Neural crest cell (in vitro differentiated cells): ENCODE measurements around the gene TOGARAM1. TPM values are rescaled to one million over a fixed set of nuclear protein-coding genes. Genes with fewer than 3 reads are reported as not detected.

Source experiments
- DNase-seq: peaks from one replicate; pipeline ENCODE4 v3.0.0; 2021; ENCODE audit warnings: low read depth, mixed read lengths, low spot score
- H3K27ac Mint-ChIP-seq: one replicate; pipeline ENCODE4 v1.8.0; 2021; ENCODE audit warnings: mild to moderate bottlenecking, mixed read lengths; ENCODE audit not compliant: unreplicated experiment
- H3K27me3 Mint-ChIP-seq: 2 replicates; pipeline ENCODE4 v1.8.0; 2021; ENCODE audit warnings: low read depth, mild to moderate bottlenecking, mixed read lengths
- H3K36me3 Mint-ChIP-seq: 2 replicates; pipeline ENCODE4 v1.8.0; 2021; ENCODE audit warnings: low read depth, mild to moderate bottlenecking, mixed read lengths
- H3K4me1 Mint-ChIP-seq: 2 replicates; pipeline ENCODE4 v1.8.0; 2021; ENCODE audit warnings: mixed read lengths
- H3K4me3 Mint-ChIP-seq: one replicate; pipeline ENCODE4 v1.8.0; 2021; ENCODE audit warnings: mild to moderate bottlenecking, mixed read lengths
- H3K9me3 Mint-ChIP-seq: 2 replicates; pipeline ENCODE4 v1.8.0; 2021; ENCODE audit warnings: mixed read lengths
- total RNA-seq: library from RNA; stranded (reverse); gene quantifications from 2 replicates; pipeline ENCODE4 v1.2.1, GENCODE V29; 2021
- TF ChIP-seq, protein P1 (sequence below): fragments of 200-600 bp; sonication (generic); conservative IDR thresholded peaks from 2 replicates; pipeline ENCODE4 v1.5.0; 2021; ENCODE audit warnings: antibody characterized with exemption, mild to moderate bottlenecking

The TOGARAM1 gene
- total RNA-seq, 1 donor from 2014 or later = 15.7 TPM

DNA sequence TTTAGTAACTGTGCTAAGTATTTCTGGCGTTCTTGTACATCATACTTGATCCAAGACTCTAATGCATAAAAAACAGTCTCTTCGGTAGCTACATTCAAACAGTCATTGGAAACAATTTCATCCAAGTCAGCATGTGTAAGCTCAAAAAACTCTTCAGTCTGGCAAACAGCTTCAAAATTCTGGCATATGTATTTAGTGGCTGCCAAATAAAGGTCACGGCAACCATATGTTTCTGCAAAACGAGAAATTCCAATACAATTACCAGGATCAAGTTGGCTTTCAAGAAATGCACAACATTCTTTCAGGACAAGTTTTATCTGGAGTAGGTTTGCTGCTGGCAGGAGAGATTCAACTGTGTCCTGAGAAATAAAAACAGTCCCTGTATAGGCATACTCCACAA, 16.7 kb upstream of the TOGARAM1 start:
- peaks cover 8% of the 10 kb centered on the region for H3K9me3 Mint-ChIP-seq
- H3K4me3 Mint-ChIP-seq = no peak overlapping the region
- TF ChIP-seq, protein P1, sequence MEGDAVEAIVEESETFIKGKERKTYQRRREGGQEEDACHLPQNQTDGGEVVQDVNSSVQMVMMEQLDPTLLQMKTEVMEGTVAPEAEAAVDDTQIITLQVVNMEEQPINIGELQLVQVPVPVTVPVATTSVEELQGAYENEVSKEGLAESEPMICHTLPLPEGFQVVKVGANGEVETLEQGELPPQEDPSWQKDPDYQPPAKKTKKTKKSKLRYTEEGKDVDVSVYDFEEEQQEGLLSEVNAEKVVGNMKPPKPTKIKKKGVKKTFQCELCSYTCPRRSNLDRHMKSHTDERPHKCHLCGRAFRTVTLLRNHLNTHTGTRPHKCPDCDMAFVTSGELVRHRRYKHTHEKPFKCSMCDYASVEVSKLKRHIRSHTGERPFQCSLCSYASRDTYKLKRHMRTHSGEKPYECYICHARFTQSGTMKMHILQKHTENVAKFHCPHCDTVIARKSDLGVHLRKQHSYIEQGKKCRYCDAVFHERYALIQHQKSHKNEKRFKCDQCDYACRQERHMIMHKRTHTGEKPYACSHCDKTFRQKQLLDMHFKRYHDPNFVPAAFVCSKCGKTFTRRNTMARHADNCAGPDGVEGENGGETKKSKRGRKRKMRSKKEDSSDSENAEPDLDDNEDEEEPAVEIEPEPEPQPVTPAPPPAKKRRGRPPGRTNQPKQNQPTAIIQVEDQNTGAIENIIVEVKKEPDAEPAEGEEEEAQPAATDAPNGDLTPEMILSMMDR = no peak
- no peaks in the 10 kb centered on the region for H3K27me3 Mint-ChIP-seq
- DNase-seq = no peak
- H3K4me1 Mint-ChIP-seq = peaks cover 14% of the 10 kb centered on the region
- no peak overlapping the region for H3K27ac Mint-ChIP-seq
- H3K36me3 Mint-ChIP-seq = peaks cover 33% of the 10 kb centered on the region

DNA sequence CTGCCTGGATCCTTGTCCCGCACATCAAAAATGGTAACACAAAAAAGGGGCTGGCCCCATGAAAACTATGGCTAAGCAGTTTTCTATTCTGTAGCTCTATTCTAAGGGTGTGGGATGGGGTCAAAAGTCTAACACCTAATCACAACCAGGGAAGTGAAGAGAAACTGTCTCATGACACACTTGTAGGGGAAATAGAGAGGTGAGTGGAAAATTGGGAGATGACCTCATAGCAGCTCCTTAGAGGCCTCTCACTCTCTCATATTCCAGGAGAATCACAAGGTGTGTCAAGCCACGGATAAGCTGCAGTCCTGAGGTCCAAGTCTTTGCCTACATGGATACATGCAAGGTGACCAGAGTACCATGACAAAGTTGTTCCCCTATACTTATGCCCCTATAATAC, 10.9 kb upstream of the TOGARAM1 start:
- DNase-seq = no peak
- TF ChIP-seq, protein P1 = no peak
- Mint-ChIP-seq H3K27me3 (no peaks in the 10 kb centered on the region), H3K4me3 (no peak overlapping the region), H3K9me3 (no peaks in the 10 kb centered on the region), H3K36me3 (peaks cover 3% of the 10 kb centered on the region), H3K27ac (no peak overlapping the region), H3K4me1 (no peaks in the 10 kb centered on the region)

DNA sequence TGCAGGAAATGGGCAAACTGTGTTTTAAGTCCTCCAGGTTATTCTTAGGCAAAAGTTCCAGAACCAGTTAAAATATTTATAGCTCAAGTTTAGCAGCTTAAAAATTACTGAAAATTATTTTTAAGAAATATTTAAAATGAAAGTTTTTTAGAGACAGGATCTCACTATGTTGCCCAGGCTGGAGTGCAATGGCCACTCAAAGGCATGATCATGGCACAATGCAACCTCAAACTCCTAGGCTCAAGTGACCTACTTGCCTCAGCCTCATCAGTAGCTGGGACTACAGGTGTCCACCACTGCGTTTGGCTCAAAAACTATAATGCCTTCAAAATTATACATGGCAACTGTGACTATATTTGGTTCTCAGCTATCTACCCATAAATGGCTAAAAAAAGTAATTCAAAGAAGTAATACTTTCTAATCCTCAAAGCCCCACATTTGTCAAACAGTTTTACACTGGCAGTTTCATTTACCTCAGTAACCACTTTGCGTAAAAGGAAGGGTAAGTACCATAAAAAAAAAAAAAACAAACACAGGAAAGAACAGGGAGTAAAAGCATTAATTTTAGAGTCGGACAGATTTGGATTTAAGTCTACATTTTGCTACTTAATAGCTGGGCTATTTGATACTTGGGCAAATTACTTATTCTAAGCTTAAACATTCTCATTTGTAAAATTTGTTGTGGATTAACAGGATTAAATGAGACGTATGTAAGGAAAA, 9.4 kb upstream of the TOGARAM1 start:
- Mint-ChIP-seq H3K36me3 (peaks cover 3% of the 10 kb centered on the region), H3K9me3 (no peaks in the 10 kb centered on the region), H3K27me3 (no peaks in the 10 kb centered on the region), H3K27ac (no peak overlapping the region), H3K4me1 (no peaks in the 10 kb centered on the region), H3K4me3 (no peak overlapping the region)
- TF ChIP-seq, protein P1 = no peak
- no peak for DNase-seq

DNA sequence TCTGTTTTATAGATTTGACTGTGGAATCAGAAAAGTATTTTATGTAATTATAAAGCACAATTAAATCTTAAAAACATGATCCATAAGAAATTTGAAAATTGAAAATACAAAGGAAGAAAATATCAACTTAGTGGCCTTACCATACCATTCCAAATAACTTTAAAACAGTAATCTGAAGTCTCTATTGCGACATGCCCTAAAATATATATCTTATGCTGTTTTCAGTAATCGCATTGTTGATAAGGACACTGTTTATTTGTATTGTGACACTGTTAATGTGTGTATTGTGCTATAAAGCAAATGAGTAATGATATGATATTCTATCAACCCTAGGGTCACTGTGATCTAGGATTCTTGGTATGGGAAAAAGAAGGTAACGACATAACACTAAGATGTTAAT, 7.2 kb upstream of the TOGARAM1 start:
- Mint-ChIP-seq H3K27ac (no peak overlapping the region), H3K36me3 (no peaks in the 10 kb centered on the region), H3K4me3 (no peak overlapping the region), H3K9me3 (no peaks in the 10 kb centered on the region), H3K4me1 (peaks cover 6% of the 10 kb centered on the region), H3K27me3 (no peaks in the 10 kb centered on the region)
- TF ChIP-seq, protein P1 = no peak
- no peak for DNase-seq

DNA sequence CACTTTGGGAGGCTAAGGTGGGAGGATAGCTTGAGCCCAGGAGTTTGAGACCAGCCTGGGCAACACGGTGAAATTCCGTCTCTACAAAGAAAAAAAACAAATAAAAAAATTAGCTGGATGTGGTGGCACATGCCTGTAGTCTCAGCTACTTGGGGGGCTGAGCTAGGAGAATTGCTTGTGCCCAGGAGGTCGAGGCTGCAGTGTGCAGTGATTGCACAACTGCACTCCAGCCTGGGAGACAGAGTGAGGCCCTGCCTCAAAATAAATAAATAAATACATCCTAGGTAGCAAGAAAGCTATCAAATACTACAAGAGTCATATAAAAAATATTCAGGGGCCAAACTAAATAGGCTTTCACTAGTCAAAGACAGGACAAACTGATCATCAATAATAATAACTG, 6.5 kb upstream of the TOGARAM1 start:
- no peaks in the 10 kb centered on the region for H3K9me3 Mint-ChIP-seq
- no peaks in the 10 kb centered on the region for H3K27me3 Mint-ChIP-seq
- peaks cover 13% of the 10 kb centered on the region for H3K4me1 Mint-ChIP-seq
- H3K36me3 Mint-ChIP-seq = no peaks in the 10 kb centered on the region
- H3K27ac Mint-ChIP-seq = no peak overlapping the region
- TF ChIP-seq, protein P1 = no peak
- no peak overlapping the region for H3K4me3 Mint-ChIP-seq
- DNase-seq = no peak
